Suprapubic skin (tissue), 3 donors: ENCODE data around the gene PRSS2.

ENCODE experiments used
- POLR2A ChIP-seq, 2 donors: fragments of 450-650 bp; IDR thresholded peaks; one replicate each; pipeline ENCODE4 v1.6.1; 2017; ENCODE audit warnings: antibody characterized with exemption in 2 of 2, mild to moderate bottlenecking in 2 of 2, moderate library complexity in 2 of 2
- TF ChIP-seq, protein P1 (sequence below), 2 donors: fragments of 200-600 bp in 1 of 2; fragments of 450-650 bp in 1 of 2; sonication (generic) in 1 of 2; IDR thresholded peaks; one replicate each; pipeline ENCODE4 v1.5.1; 2016 to 2019; ENCODE audit warnings: antibody characterized with exemption in 2 of 2, mild to moderate bottlenecking in 1 of 2, moderate library complexity in 1 of 2

- TF ChIP-seq, protein P1, sequence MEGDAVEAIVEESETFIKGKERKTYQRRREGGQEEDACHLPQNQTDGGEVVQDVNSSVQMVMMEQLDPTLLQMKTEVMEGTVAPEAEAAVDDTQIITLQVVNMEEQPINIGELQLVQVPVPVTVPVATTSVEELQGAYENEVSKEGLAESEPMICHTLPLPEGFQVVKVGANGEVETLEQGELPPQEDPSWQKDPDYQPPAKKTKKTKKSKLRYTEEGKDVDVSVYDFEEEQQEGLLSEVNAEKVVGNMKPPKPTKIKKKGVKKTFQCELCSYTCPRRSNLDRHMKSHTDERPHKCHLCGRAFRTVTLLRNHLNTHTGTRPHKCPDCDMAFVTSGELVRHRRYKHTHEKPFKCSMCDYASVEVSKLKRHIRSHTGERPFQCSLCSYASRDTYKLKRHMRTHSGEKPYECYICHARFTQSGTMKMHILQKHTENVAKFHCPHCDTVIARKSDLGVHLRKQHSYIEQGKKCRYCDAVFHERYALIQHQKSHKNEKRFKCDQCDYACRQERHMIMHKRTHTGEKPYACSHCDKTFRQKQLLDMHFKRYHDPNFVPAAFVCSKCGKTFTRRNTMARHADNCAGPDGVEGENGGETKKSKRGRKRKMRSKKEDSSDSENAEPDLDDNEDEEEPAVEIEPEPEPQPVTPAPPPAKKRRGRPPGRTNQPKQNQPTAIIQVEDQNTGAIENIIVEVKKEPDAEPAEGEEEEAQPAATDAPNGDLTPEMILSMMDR (IDR thresholded peaks at IDR 0.05), result no peak
- TF ChIP-seq POLR2A (IDR thresholded peaks at IDR 0.05), result no peak
Observed at GRCh38 chr7:142787783-142788182, 17.0 kb downstream of the PRSS2 start.
